Fibroblast of skin of abdomen (primary cell): ENCODE results near the gene DPF1.

Source experiments
- DNase-seq: peaks from one replicate; pipeline ENCODE4 v3.0.0-alpha.2; 2013

Gene DPF1

DNA sequence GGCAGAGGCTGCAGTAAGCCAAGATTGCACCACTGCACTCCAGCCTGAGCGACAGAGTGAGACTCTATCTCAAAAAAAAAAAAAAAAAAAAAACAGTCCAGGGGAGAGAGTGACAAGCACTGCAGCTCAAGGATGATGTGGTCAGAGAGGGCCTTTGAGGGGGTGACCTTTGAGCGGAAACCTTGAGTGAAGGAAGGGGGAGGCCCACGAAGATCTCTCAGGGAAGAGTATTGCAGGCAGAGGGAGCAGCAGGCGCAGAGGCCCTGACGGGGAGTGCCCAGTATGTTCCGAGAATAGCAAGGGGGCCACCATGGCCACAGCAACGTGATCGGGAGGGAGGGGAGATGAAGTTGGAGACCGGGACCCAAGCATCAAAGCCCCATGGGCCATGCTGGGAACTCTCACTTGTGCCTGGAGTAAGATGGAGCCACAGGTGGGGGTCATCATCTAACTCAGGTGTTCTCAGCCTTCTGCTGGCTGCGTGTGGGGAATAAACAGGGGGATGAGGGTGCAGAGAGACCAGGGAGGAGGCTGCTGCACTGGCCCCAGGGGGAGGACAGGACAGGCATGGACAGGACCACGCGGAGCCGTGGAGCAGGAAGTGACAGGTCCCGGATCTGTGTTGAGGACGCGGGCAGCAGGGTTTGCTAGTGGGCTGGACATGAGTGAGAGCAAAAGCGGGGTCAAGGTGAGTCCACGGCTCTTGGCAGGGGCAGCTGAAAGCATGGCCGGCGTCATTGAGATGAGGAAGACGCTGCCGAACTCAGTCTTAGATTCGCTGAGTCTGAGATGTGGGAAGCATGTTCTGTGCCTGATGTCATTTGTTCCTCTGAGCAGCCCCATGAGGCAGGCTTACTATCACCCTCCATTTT is 60.4 kb downstream of the DPF1 start:
- no peak for DNase-seq

DNA sequence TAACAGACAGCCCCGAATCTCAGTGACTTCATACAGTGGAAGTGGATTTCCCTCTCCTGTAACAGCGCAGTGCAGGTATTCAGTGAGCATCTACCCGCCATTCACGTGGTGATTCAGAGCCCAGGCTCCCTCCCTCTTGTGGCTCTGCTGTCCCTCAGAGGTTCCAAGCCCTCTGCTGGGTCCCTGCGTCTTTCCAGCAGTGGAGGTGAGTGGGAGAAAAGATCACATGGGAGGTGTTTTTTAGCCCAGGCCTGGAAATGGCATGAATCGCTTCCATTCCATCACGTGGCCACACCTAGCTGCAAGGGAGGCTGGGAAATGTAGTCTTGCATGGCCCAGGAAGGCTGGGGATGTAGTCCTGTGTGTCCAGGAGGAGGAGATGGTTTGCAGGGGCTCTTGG is 61.4 kb downstream of the DPF1 start:
- DNase-seq, result no peak

DNA sequence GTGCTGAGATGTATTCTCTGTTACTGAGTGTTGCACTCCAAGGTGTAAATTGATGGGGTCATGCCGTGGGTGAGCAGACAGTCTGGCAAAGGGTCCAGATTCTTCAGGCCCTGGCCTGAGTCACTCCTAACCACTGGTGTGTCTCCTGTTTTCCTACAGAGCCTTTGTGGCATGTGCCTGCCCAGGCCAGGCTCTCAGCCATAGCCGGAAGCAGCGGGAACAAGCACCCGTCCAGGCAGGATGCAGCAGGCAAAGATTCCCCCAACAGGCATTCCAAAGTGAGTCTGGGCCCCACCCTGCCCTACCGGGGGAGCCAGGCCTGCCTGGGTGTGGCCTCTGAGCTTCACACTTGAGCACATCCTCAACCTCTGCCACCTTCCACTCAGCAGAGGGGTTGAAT is 61.9 kb downstream of the DPF1 start:
- DNase-seq, result no peak
